Heart left ventricle (tissue), 16 donors: ENCODE measurements around the gene ARHGAP15. TPM values are rescaled to one million over a fixed set of nuclear protein-coding genes. Genes with fewer than 3 reads are reported as not detected.
A peak's percentile ranks its signal among the peaks of the same experiment; 100 is the strongest.

ENCODE experiments used
- ATAC-seq, 4 donors: fragments of 200-7000 bp; cut with Tn5 transposase; one replicate each; pipeline ENCODE4 v1.9.1; 2020 to 2022; ENCODE audit warnings: moderate library complexity in 4 of 4, mild to moderate bottlenecking in 3 of 4, moderate number of reproducible peaks in 1 of 4
- DNase-seq, 5 donors: peaks; one replicate each; pipeline ENCODE4 v3.0.0-alpha.2; 2020
- H3K27ac ChIP-seq, 12 donors: fragments of 200-600 bp; sonication (generic) in 4 of 12; one replicate each; pipeline versions ENCODE4 v1.5.0 to v1.8.0; 2016 to 2022; ENCODE audit warnings: mild to moderate bottlenecking in 2 of 12
- H3K27me3 ChIP-seq, 9 donors: fragments of 200-600 bp; sonication (generic) in 2 of 9; one replicate each; pipeline versions ENCODE4 v1.5.1 to v1.8.0; 2016 to 2022; ENCODE audit warnings: mild to moderate bottlenecking in 3 of 9
- H3K36me3 ChIP-seq, 9 donors: fragments of 200-600 bp; sonication (generic) in 2 of 9; one replicate each; pipeline versions ENCODE4 v1.5.0 to v1.8.0; 2018 to 2022; ENCODE audit warnings: mild to moderate bottlenecking in 2 of 9
- H3K4me1 ChIP-seq, 12 donors: fragments of 200-600 bp; sonication (generic) in 4 of 12; one replicate each; pipeline versions ENCODE4 v1.5.0 to v1.8.0; 2016 to 2022; ENCODE audit warnings: mild to moderate bottlenecking in 3 of 12
- H3K4me3 ChIP-seq, 12 donors: fragments of 200-600 bp; sonication (generic) in 4 of 12; one replicate each; pipeline versions ENCODE4 v1.5.0 to v1.8.0; 2017 to 2022; ENCODE audit warnings: mild to moderate bottlenecking in 9 of 12, moderate library complexity in 4 of 12
- H3K9me3 ChIP-seq, 12 donors: fragments of 200-600 bp; sonication (generic) in 4 of 12; one replicate each; pipeline versions ENCODE4 v1.5.0 to v1.8.0; 2016 to 2022; ENCODE audit warnings: mild to moderate bottlenecking in 1 of 12
- CTCF ChIP-seq, 12 donors: fragments of 200-600 bp; sonication (generic) in 4 of 12; IDR thresholded peaks; one replicate each; pipeline versions ENCODE4 v1.5.0 to v1.8.0; 2018 to 2022; ENCODE audit warnings: antibody characterized with exemption in 12 of 12, mild to moderate bottlenecking in 5 of 12
- POLR2A ChIP-seq, 2 donors: fragments of 450-650 bp; IDR thresholded peaks; one replicate each; pipeline ENCODE4 v1.6.1; 2017; ENCODE audit warnings: antibody characterized with exemption in 2 of 2, mild to moderate bottlenecking in 2 of 2, moderate library complexity in 2 of 2
- WGBS, 4 donors: extraction: QIAGEN DNeasy Blood & Tissue Kit in 2 of 4; methylation state at CpG; one replicate each; pipeline versions ENCODE4 v1.1.5 to v1.1.7; 2013 to 2018; 5-methylcytosine and 5-hydroxymethylcytosine counted together
- intact Hi-C, 10 donors: fragments of 100-400 bp; cut with DNase I; formaldehyde crosslinking; loops; one replicate each; pipeline versions ENCODE4 v1.11.1 to v1.14.2; 2022
- polyA plus RNA-seq, 2 donors: library from polyadenylated mRNA; stranded (reverse); fragments of 200-250 nt; gene quantifications; one replicate each; pipeline ENCODE4 v1.2.3, GENCODE V29; 2013
- total RNA-seq, 9 donors: library from RNA; depleted of rRNA in 2 of 9; stranded (reverse); fragments of >200 nt in 2 of 9; fragmentation: NEBNext Ultra II Directional in 3 of 9; extraction: Animal tissue kit (Norgen Biotek cat#: 25700) in 3 of 9; gene quantifications; one replicate each; pipeline versions ENCODE4 v1.1.0 to v1.2.4, GENCODE V29; 2016 to 2023
- donor health status: ischemic (EF 13 %, LVEDD 7.1; RV severe dilation, severe dysfunction).
- donor health status: healthy with polysubstance abuse.
- donor health status: DM: no; HTN: yes; CAD: no.
- donor health status: DM: no; HTN: no; CAD: no.
- donor health status: ischemic (EF 25% LVEDD 6.9; RV normal size, moderate dysfunction).
- donor health status: ischemic (EF 25% LVEDD 5.7; RV mildly dilated, moderate dysfunction).
- donor health status: healthy.
- donor health status: DM: yes; HTN: yes; CAD: no.
- donor health status: ischemic (EF 35%, LVEDD 5.7; RV mildly dilated, moderate dysfunction).
- donor health status: nonischemic (EF 11% LVEDD 7.7; RV severe dilation, severe dysfunction).
- donor health status: DM: yes; HTN: yes; CAD: no.
- donor health status: PGD.
- donor health status: ischemic (EF 29% LVEDD 5.4; RV normal size, mild dysfunction).
- donor health status: nonischemic (EF 23%, LVEDD 6.1; RV moderate dilation, normal function).

ARHGAP15 gene
- total and polyA plus RNA-seq, 11 donors: 1.3 to 8.7 (median 3.3) TPM

GRCh38 chr2:143477714-143478443 is 348.7 kb downstream of the ARHGAP15 start:
- H3K9me3 ChIP-seq: no peaks in the 10 kb centered on the region
- H3K4me1 ChIP-seq: peaks cover 0 to 46% (median 6%) of the 10 kb centered on the region in 12 donors
- no peaks in the 10 kb centered on the region for H3K36me3 ChIP-seq
- TF ChIP-seq POLR2A (IDR thresholded peaks at IDR 0.05) (no peak), CTCF (IDR thresholded peaks at IDR 0.05) (no peak)
- H3K4me3 ChIP-seq: no peak overlapping the region
- DNase-seq (no peak), ATAC-seq (no peak)
- no peaks in the 10 kb centered on the region for H3K27me3 ChIP-seq
- 95 to 100% (median 98%) methylated on average over 1 of the region's 1 CpG for WGBS, 4 donors
- intact Hi-C loops: no loop called here
- H3K27ac ChIP-seq: peak overlapping the region in 2 of 12 donors; percentile 15 to 21

GRCh38 chr2:143480086-143480485 is 350.9 kb downstream of the ARHGAP15 start:
- intact Hi-C loops: loop anchor here in 1 of 10 donors (5.0 kb wide), 1 partner anchor 38 kb away; no protein-coding TSS in a partner anchor
- H3K36me3 ChIP-seq: no peaks in the 10 kb centered on the region
- no peak for TF ChIP-seq POLR2A (IDR thresholded peaks at IDR 0.05)
- no peak for TF ChIP-seq CTCF (IDR thresholded peaks at IDR 0.05)
- DNase-seq (no peak), ATAC-seq (no peak)
- H3K27ac ChIP-seq: peak overlapping the region in 11 of 12 donors; percentile 4 to 90 (median 73)
- no peak overlapping the region for H3K4me3 ChIP-seq
- H3K4me1 ChIP-seq: peaks cover 0 to 34% (median 6%) of the 10 kb centered on the region in 12 donors
- H3K27me3 ChIP-seq: no peaks in the 10 kb centered on the region
- no peaks in the 10 kb centered on the region for H3K9me3 ChIP-seq
- 72 to 79% (median 76%) methylated on average over 2 of the region's 2 CpGs for WGBS, 4 donors

GRCh38 chr2:143480601-143481236 is 351.5 kb downstream of the ARHGAP15 start:
- 44 to 72% (median 63%) methylated on average over 2 of the region's 2 CpGs for WGBS, 4 donors
- Histone ChIP-seq H3K27ac (peak overlapping the region; percentile 4 to 90 (median 75)), H3K36me3 (no peaks in the 10 kb centered on the region), H3K9me3 (no peaks in the 10 kb centered on the region), H3K4me1 (peaks cover 0 to 29% (median 6%) of the 10 kb centered on the region in 12 donors), H3K4me3 (no peak overlapping the region), H3K27me3 (no peaks in the 10 kb centered on the region)
- no peak for TF ChIP-seq CTCF (IDR thresholded peaks at IDR 0.05)
- DNase-seq (no peak), ATAC-seq (peak in 1 of 4 donors; percentile 12)
- intact Hi-C loops: loop anchor here in 1 of 10 donors (5.0 kb wide), 1 partner anchor 38 kb away; no protein-coding TSS in a partner anchor

- intact Hi-C loops: loop anchor here in 1 of 10 donors (5.0 kb wide), 1 partner anchor 39 kb away; no protein-coding TSS in a partner anchor
- 41 to 57% (median 46%) methylated on average over 6 of the region's 6 CpGs for WGBS, 4 donors
- ATAC-seq (peak in 3 of 4 donors; percentile 31 to 47 (median 46)), DNase-seq (peak in 1 of 5 donors; percentile 20)
- no peaks in the 10 kb centered on the region for H3K27me3 ChIP-seq
- peak overlapping the region; percentile 63 to 90 (median 78) for H3K27ac ChIP-seq
- H3K9me3 ChIP-seq: no peaks in the 10 kb centered on the region
- H3K4me1 ChIP-seq: peaks cover 0 to 28% (median 6%) of the 10 kb centered on the region in 12 donors
- H3K4me3 ChIP-seq: no peak overlapping the region
- no peaks in the 10 kb centered on the region for H3K36me3 ChIP-seq
- TF ChIP-seq POLR2A (IDR thresholded peaks at IDR 0.05): no peak
- TF ChIP-seq CTCF (IDR thresholded peaks at IDR 0.05): no peak
Measured at GRCh38 chr2:143481237-143481623, 352.0 kb downstream of the ARHGAP15 start.
